Immature natural killer cell (primary cell): ENCODE measurements around the gene ADGRG7. TPM values are rescaled to one million over a fixed set of nuclear protein-coding genes. Genes with fewer than 3 reads are reported as not detected.

Experiments
- DNase-seq, 3 donors: peaks; one replicate each; pipeline ENCODE4 v3.0.0; 2022; ENCODE audit warnings: mixed read lengths in 1 of 3
- H3K27ac Mint-ChIP-seq, 6 donors: one replicate each; pipeline ENCODE4 v1.8.0; 2020; ENCODE audit warnings: mixed read lengths in 6 of 6, mild to moderate bottlenecking in 5 of 6, inconsistent platforms in 4 of 6, moderate library complexity in 3 of 6
- H3K27me3 Mint-ChIP-seq, 3 donors: one replicate each; pipeline ENCODE4 v1.8.0; 2020 to 2021; ENCODE audit warnings: low read depth in 3 of 3, mild to moderate bottlenecking in 3 of 3, mixed read lengths in 3 of 3, moderate library complexity in 3 of 3, inconsistent platforms in 1 of 3
- H3K36me3 Mint-ChIP-seq, 3 donors: one replicate each; pipeline ENCODE4 v1.8.0; 2020; ENCODE audit warnings: mixed read lengths in 3 of 3, inconsistent platforms in 2 of 3, mild to moderate bottlenecking in 2 of 3
- H3K4me1 Mint-ChIP-seq, 2 donors: one replicate each; pipeline ENCODE4 v1.8.0; 2020; ENCODE audit warnings: inconsistent platforms in 2 of 2, mild to moderate bottlenecking in 2 of 2, mixed read lengths in 2 of 2, moderate library complexity in 1 of 2
- H3K4me3 Mint-ChIP-seq, 5 donors: one replicate each; pipeline ENCODE4 v1.8.0; 2020; ENCODE audit warnings: mild to moderate bottlenecking in 5 of 5, mixed read lengths in 5 of 5, inconsistent platforms in 3 of 5, moderate library complexity in 3 of 5
- H3K9me3 Mint-ChIP-seq, 6 donors: one replicate each; pipeline ENCODE4 v1.8.0; 2020; ENCODE audit warnings: mild to moderate bottlenecking in 6 of 6, mixed read lengths in 6 of 6, inconsistent platforms in 4 of 6, moderate library complexity in 3 of 6
- polyA plus RNA-seq, 3 donors: library from polyadenylated mRNA; unstranded; fragments of 300-500 nt; fragmentation: Illumina TruSeq; gene quantifications; one replicate each; pipeline ENCODE4 v1.2.3, GENCODE V29; 2021

ADGRG7 gene
- polyA plus RNA-seq, 3 donors from 2014 or later, result not detected

- Mint-ChIP-seq H3K36me3 (peaks cover 0 to 2% (median 2%) of the 10 kb centered on the region in 3 donors), H3K27ac (peak overlapping the region; percentile 96 to 97 (median 97)), H3K4me3 (peak overlapping the region; percentile 89 to 92 (median 90)), H3K27me3 (peaks cover 9 to 12% (median 9%) of the 10 kb centered on the region in 3 donors), H3K9me3 (no peaks in the 10 kb centered on the region), H3K4me1 (peaks cover 33 to 46% of the 10 kb centered on the region in 2 donors)
- no peak for DNase-seq
Observed at GRCh38 chr3:100708644-100708988, 99.2 kb downstream of the ADGRG7 start.

DNA sequence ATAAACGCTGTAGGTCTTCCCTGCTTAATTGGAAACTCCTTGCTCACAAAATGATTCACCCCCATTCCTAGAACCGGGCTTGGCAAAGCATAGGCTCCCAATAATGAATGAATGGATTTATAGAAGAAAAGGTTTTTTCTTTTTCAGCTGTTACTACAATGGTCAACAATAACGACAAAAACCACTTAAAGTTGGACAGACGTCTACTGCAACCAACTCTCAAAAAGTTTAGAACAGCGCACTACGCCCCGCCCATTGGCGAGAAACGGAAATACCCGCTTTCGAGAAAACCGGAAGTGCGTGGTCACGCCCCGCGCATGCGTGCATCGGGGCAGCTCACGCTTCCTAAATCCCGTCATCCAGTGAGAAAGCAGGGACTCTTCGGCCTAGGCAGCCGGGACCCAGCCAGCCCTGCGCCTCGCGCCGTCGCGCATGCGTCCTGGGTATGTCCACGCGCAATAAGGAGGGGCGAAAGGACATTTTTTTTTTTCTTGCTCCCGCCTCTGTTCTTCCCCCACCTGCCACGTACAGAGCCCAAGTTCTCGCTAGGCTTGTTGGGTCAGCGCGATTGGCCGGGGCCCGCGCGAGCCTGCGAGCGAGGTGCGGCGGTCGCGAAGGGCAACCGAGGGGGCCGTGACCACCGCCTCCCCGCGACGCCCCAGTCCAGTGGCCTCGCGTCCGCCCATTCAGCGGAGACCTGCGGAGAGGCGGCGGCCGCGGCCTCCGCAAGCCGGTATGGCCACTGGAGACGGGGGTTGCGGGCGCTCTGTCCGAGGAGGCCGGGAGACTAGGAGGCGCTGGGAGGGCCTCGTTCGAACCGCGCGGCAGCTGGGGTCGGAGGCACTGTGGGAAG is 99.8 kb downstream of the ADGRG7 start, which contains the start of gene TFG:
TSS of gene TFG (plus strand) at position 506 of the 853 bp plus-strand sequence. CDS start 4,192 bp downstream, outside the sequence.
- H3K27me3 Mint-ChIP-seq, result peaks cover 9 to 12% (median 9%) of the 10 kb centered on the region in 3 donors
- H3K9me3 Mint-ChIP-seq, result no peaks in the 10 kb centered on the region
- H3K4me3 Mint-ChIP-seq, result peak within 1 kb of the TSS; percentile 89 to 92 (median 90)
- H3K4me1 Mint-ChIP-seq, result peaks cover 33 to 48% of the 10 kb centered on the region in 2 donors
- peak within 1 kb of the TSS; percentile 96 to 97 (median 97) for H3K27ac Mint-ChIP-seq
- peaks cover 0 to 4% (median 3%) of the 10 kb centered on the region in 3 donors for H3K36me3 Mint-ChIP-seq
- peak; percentile 98 to 99 (median 99) for DNase-seq

GRCh38 chr3:100709842-100710260 is 100.5 kb downstream of the ADGRG7 start:
- peak overlapping the region; percentile 78 to 89 (median 83) for H3K4me3 Mint-ChIP-seq
- DNase-seq, result peak in 2 of 3 donors; percentile 31 to 38
- H3K27me3 Mint-ChIP-seq, result peaks cover 9 to 12% (median 9%) of the 10 kb centered on the region in 3 donors
- H3K9me3 Mint-ChIP-seq, result no peaks in the 10 kb centered on the region
- peaks cover 34 to 51% of the 10 kb centered on the region in 2 donors for H3K4me1 Mint-ChIP-seq
- H3K27ac Mint-ChIP-seq, result peak overlapping the region; percentile 57 to 97 (median 92)
- H3K36me3 Mint-ChIP-seq, result peaks cover 0 to 4% (median 3%) of the 10 kb centered on the region in 3 donors

GRCh38 chr3:100710261-100710968 is 101.0 kb downstream of the ADGRG7 start:
- Mint-ChIP-seq H3K27me3 (peaks cover 9 to 12% (median 9%) of the 10 kb centered on the region in 3 donors), H3K36me3 (peaks cover 0 to 4% (median 3%) of the 10 kb centered on the region in 3 donors), H3K27ac (peak overlapping the region; percentile 57 to 97 (median 86)), H3K9me3 (no peaks in the 10 kb centered on the region), H3K4me3 (peak overlapping the region; percentile 78 to 89 (median 83)), H3K4me1 (peaks cover 39 to 57% of the 10 kb centered on the region in 2 donors)
- peak; percentile 7 to 14 (median 14) for DNase-seq

DNA sequence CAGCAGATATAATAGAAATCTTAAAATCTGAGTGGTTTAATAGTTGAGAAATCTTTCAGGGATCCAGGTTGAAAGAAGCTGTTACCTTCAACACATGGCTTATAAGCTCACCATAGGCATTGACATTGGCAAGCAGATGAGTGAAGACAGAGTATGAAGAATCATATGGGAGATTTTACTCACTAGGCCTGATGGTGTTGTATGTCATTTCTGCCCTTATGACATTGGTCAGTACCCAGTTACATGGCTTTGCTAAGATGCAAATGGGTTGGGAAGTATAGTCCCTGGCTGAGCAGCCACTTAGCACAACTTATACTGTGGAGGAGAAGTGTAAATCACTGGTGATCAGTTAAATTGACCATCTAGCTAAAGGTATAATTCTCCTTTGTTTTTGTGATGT is 105.8 kb downstream of the ADGRG7 start:
- peaks cover 11 to 24% (median 13%) of the 10 kb centered on the region in 3 donors for H3K36me3 Mint-ChIP-seq
- H3K27me3 Mint-ChIP-seq, result peaks cover 0 to 1% (median 0%) of the 10 kb centered on the region in 3 donors
- peak overlapping the region in 2 of 6 donors; percentile 29 to 62 for H3K27ac Mint-ChIP-seq
- DNase-seq, result no peak
- H3K4me3 Mint-ChIP-seq, result no peak overlapping the region
- H3K4me1 Mint-ChIP-seq, result peaks cover 46 to 88% of the 10 kb centered on the region in 2 donors
- H3K9me3 Mint-ChIP-seq, result no peaks in the 10 kb centered on the region

GRCh38 chr3:100717063-100717462 is 107.7 kb downstream of the ADGRG7 start:
- Mint-ChIP-seq H3K4me1 (peaks cover 38 to 78% of the 10 kb centered on the region in 2 donors), H3K36me3 (peaks cover 14 to 24% (median 19%) of the 10 kb centered on the region in 3 donors), H3K4me3 (no peak overlapping the region), H3K27me3 (peaks cover 0 to 1% (median 0%) of the 10 kb centered on the region in 3 donors), H3K27ac (peak overlapping the region in 2 of 6 donors; percentile 21 to 47), H3K9me3 (no peaks in the 10 kb centered on the region)
- no peak for DNase-seq

GRCh38 chr3:100717637-100718487 is 108.5 kb downstream of the ADGRG7 start:
- no peak overlapping the region for H3K4me3 Mint-ChIP-seq
- H3K27ac Mint-ChIP-seq, result peak overlapping the region in 1 of 6 donors; percentile 51
- peaks cover 14 to 24% (median 19%) of the 10 kb centered on the region in 3 donors for H3K36me3 Mint-ChIP-seq
- H3K27me3 Mint-ChIP-seq, result peaks cover 0 to 1% (median 0%) of the 10 kb centered on the region in 3 donors
- no peak for DNase-seq
- H3K4me1 Mint-ChIP-seq, result peaks cover 32 to 70% of the 10 kb centered on the region in 2 donors
- H3K9me3 Mint-ChIP-seq, result no peaks in the 10 kb centered on the region

DNA sequence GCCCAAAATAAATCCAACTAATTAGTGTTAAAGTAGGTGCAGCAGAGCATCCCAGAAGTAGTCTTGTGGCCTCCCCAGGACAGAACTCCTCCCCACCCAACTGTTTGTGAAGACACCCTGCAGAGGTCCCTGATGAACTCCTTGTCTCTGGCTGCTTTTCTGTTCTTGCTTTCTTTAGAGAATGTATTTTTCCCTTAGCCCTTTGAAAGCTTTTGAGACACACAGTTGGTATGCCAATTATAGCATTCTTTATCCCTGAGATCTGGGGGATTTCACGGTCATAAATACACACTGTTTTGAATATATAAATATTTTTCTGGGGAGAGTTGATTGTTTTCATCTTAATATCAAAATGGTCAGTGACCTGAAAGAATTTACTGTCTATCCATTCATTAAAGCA is 109.7 kb downstream of the ADGRG7 start:
- H3K4me3 Mint-ChIP-seq, result no peak overlapping the region
- peaks cover 14 to 22% (median 15%) of the 10 kb centered on the region in 3 donors for H3K36me3 Mint-ChIP-seq
- H3K27ac Mint-ChIP-seq, result no peak overlapping the region
- H3K27me3 Mint-ChIP-seq, result peaks cover 0 to 1% (median 0%) of the 10 kb centered on the region in 3 donors
- H3K4me1 Mint-ChIP-seq, result peaks cover 30 to 60% of the 10 kb centered on the region in 2 donors
- no peaks in the 10 kb centered on the region for H3K9me3 Mint-ChIP-seq
- no peak for DNase-seq

- Mint-ChIP-seq H3K27me3 (peaks cover 0 to 1% (median 0%) of the 10 kb centered on the region in 3 donors), H3K4me3 (no peak overlapping the region), H3K9me3 (no peaks in the 10 kb centered on the region), H3K36me3 (peaks cover 14 to 22% (median 15%) of the 10 kb centered on the region in 3 donors), H3K4me1 (peaks cover 24 to 57% of the 10 kb centered on the region in 2 donors), H3K27ac (no peak overlapping the region)
- DNase-seq, result no peak
Observed at GRCh38 chr3:100720426-100720825, 111.0 kb downstream of the ADGRG7 start.

- DNase-seq, result no peak
- H3K9me3 Mint-ChIP-seq, result no peaks in the 10 kb centered on the region
- H3K4me1 Mint-ChIP-seq, result peaks cover 17 to 40% of the 10 kb centered on the region in 2 donors
Observed at GRCh38 chr3:100725935-100726513, 116.6 kb downstream of the ADGRG7 start.

GRCh38 chr3:100726706-100727105 is 117.3 kb downstream of the ADGRG7 start:
- H3K27ac Mint-ChIP-seq, result peak overlapping the region; percentile 10 to 74 (median 30)
- no peaks in the 10 kb centered on the region for H3K9me3 Mint-ChIP-seq
- H3K27me3 Mint-ChIP-seq, result peaks cover 0 to 1% (median 0%) of the 10 kb centered on the region in 3 donors
- peaks cover 17 to 40% of the 10 kb centered on the region in 2 donors for H3K4me1 Mint-ChIP-seq
- H3K36me3 Mint-ChIP-seq, result peaks cover 4 to 14% (median 9%) of the 10 kb centered on the region in 3 donors
- DNase-seq, result no peak
- H3K4me3 Mint-ChIP-seq, result no peak overlapping the region

More at GRCh38 chr3:100725935-100726513, 116.6 kb downstream of the ADGRG7 start:
- Mint-ChIP-seq H3K27me3 (peaks cover 0 to 1% (median 0%) of the 10 kb centered on the region in 3 donors), H3K4me3 (no peak overlapping the region), H3K27ac (peak overlapping the region in 3 of 6 donors; percentile 46 to 67 (median 54)), H3K36me3 (peaks cover 9 to 17% (median 10%) of the 10 kb centered on the region in 3 donors)

DNA sequence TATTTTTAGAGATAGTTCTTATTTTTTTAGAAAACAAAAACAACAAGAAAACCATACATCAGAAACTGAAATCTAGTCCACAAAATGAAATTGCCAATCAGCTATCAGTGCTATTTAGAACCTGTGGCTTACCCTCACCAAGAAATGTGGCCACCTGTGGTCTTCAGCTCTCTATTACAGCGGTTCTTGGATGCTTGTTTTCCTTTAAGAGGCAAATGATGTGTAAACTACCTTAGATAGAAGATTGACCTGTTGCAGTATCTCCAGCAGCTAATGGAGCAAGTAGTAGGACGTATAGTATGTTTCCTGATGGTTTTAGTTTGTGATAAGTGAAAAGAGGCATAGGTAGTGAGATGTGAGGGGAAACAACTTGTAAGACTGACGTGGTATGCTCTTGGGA is 121.1 kb downstream of the ADGRG7 start:
- Mint-ChIP-seq H3K27me3 (no peaks in the 10 kb centered on the region), H3K36me3 (peaks cover 9 to 27% (median 18%) of the 10 kb centered on the region in 3 donors), H3K4me3 (no peak overlapping the region), H3K27ac (peak overlapping the region in 2 of 6 donors; percentile 5), H3K4me1 (peaks cover 20 to 57% of the 10 kb centered on the region in 2 donors), H3K9me3 (no peaks in the 10 kb centered on the region)
- no peak for DNase-seq
